ENCODE measurements around the gene APLP2. TPM values are rescaled to one million over a fixed set of nuclear protein-coding genes. Genes with fewer than 3 reads are reported as not detected.

APLP2 gene
- total and polyA plus RNA-seq, 4 experiments from 2014 or later: 33.0 to 65.3 (median 50.3) TPM

- ChIA-PET CTCF (ENCODE audit: partially characterized antibody) (no interaction called here), POLR2A (ENCODE audit: partially characterized antibody) (no interaction called here)
- no peak for DNase-seq
- H3K9me3 ChIP-seq (ENCODE audit: control insufficient read depth in 1 of 2, low read length in 2 of 2): no peaks in the 10 kb centered on the region
- no peaks in the 10 kb centered on the region for H3K36me3 Mint-ChIP-seq
- H3K27me3 ChIP-seq (ENCODE audit: insufficient read depth, low read length): peaks cover 8% of the 10 kb centered on the region
- peaks cover 42 to 48% of the 10 kb centered on the region in 2 donors for H3K27me3 Mint-ChIP-seq
- H3K4me1 ChIP-seq (ENCODE audit: insufficient read depth, low read length): peaks cover 6% of the 10 kb centered on the region
- H3K27ac ChIP-seq (ENCODE audit: low read depth, low read length): no peak overlapping the region
- H3K9me3 Mint-ChIP-seq: no peaks in the 10 kb centered on the region
- H3K4me1 Mint-ChIP-seq: peaks cover 6 to 27% (median 15%) of the 10 kb centered on the region in 4 donors
- intact Hi-C loops (cut with micrococcal nuclease): no loop called here
- peak overlapping the region in 7 of 8 donors; percentile 35 to 84 (median 63) for H3K4me3 Mint-ChIP-seq
- H3K27ac Mint-ChIP-seq: peak overlapping the region in 1 of 7 donors; percentile 47
- H3K36me3 ChIP-seq (ENCODE audit: insufficient read depth, low read length): no peaks in the 10 kb centered on the region
- H3K4me3 ChIP-seq (ENCODE audit: low read length in 2 of 2): no peak overlapping the region
Observed at GRCh38 chr11:130159139-130159538, 89.4 kb downstream of the APLP2 start.

DNA sequence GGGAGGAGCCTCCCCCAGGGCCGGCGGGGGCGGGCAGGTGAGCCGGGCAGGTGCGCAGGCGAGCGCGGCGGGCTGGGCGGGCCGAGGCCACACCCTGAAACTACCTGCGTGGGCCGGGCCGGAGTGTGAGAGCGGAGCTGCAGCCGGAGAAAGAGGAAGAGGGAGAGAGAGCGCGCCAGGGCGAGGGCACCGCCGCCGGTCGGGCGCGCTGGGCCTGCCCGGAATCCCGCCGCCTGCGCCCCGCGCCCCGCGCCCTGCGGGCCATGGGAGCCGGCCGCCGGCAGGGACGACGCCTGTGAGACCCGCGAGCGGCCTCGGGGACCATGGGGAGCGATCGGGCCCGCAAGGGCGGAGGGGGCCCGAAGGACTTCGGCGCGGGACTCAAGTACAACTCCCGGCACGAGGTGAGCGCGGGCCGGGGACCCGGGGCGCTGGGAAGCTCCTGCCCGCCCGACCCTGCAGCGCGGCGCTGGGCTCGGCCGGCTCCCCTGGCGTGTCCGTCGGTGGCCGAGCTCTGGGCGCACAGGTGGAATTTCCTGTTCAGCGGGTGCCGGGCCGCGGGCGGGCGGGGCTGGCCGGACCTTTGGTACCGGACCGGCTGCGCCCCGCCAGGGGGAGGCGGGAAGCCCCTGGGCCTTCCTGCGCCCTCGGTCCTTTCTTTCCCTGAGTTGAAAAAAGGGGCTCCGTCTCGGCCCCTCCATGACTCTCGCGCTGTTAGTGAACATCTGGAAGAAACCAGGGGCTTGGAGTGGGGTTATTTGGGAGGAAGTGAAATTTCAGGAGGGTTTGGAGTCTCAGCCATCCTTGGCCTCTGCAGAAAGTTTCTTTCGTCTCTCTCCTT lies 90.2 kb downstream of the APLP2 start, which contains the start of gene ST14:
Gene ST14 (plus strand): TSS at position 126 of the 841 bp plus-strand sequence. CDS start 198 bp downstream, at position 324.
- Mint-ChIP-seq H3K36me3 (no peaks in the 10 kb centered on the region), H3K4me3 (peak within 1 kb of the TSS; percentile 50 to 84 (median 67)), H3K27me3 (peaks cover 41 to 46% of the 10 kb centered on the region in 2 donors), H3K27ac (peak within 1 kb of the TSS in 1 of 7 donors; percentile 47), H3K4me1 (peaks cover 6 to 27% (median 15%) of the 10 kb centered on the region in 4 donors), H3K9me3 (no peaks in the 10 kb centered on the region)
- ChIA-PET POLR2A (ENCODE audit: partially characterized antibody) (no interaction called here), CTCF (ENCODE audit: partially characterized antibody) (no interaction called here)
- intact Hi-C loops (cut with micrococcal nuclease): no loop called here
- no peaks in the 10 kb centered on the region for H3K9me3 ChIP-seq (ENCODE audit: control insufficient read depth in 1 of 2, low read length in 2 of 2)
- peaks cover 6% of the 10 kb centered on the region for H3K4me1 ChIP-seq (ENCODE audit: insufficient read depth, low read length)
- no peak within 1 kb of the TSS for H3K27ac ChIP-seq (ENCODE audit: low read depth, low read length)
- no peak within 1 kb of the TSS for H3K4me3 ChIP-seq (ENCODE audit: low read length in 2 of 2)
- H3K27me3 ChIP-seq (ENCODE audit: insufficient read depth, low read length): peaks cover 8% of the 10 kb centered on the region
- H3K36me3 ChIP-seq (ENCODE audit: insufficient read depth, low read length): no peaks in the 10 kb centered on the region
- DNase-seq: no peak

GRCh38 chr11:130160498-130161155 lies 90.9 kb downstream of the APLP2 start:
- H3K36me3 Mint-ChIP-seq: no peaks in the 10 kb centered on the region
- H3K4me1 ChIP-seq (ENCODE audit: insufficient read depth, low read length): peaks cover 6% of the 10 kb centered on the region
- CTCF ChIA-PET (ENCODE audit: partially characterized antibody): no interaction called here
- peak overlapping the region; percentile 36 to 77 (median 62) for H3K4me3 Mint-ChIP-seq
- POLR2A ChIA-PET (ENCODE audit: partially characterized antibody): no interaction called here
- no peaks in the 10 kb centered on the region for H3K9me3 Mint-ChIP-seq
- DNase-seq: no peak
- H3K27ac Mint-ChIP-seq: no peak overlapping the region
- no peak overlapping the region for H3K4me3 ChIP-seq (ENCODE audit: low read length in 2 of 2)
- peaks cover 43 to 54% of the 10 kb centered on the region in 2 donors for H3K27me3 Mint-ChIP-seq
- H3K9me3 ChIP-seq (ENCODE audit: control insufficient read depth in 1 of 2, low read length in 2 of 2): no peaks in the 10 kb centered on the region
- H3K27me3 ChIP-seq (ENCODE audit: insufficient read depth, low read length): peaks cover 12% of the 10 kb centered on the region
- no peak overlapping the region for H3K27ac ChIP-seq (ENCODE audit: low read depth, low read length)
- peaks cover 6 to 27% (median 15%) of the 10 kb centered on the region in 4 donors for H3K4me1 Mint-ChIP-seq
- intact Hi-C loops (cut with micrococcal nuclease): no loop called here
- H3K36me3 ChIP-seq (ENCODE audit: insufficient read depth, low read length): no peaks in the 10 kb centered on the region

DNA sequence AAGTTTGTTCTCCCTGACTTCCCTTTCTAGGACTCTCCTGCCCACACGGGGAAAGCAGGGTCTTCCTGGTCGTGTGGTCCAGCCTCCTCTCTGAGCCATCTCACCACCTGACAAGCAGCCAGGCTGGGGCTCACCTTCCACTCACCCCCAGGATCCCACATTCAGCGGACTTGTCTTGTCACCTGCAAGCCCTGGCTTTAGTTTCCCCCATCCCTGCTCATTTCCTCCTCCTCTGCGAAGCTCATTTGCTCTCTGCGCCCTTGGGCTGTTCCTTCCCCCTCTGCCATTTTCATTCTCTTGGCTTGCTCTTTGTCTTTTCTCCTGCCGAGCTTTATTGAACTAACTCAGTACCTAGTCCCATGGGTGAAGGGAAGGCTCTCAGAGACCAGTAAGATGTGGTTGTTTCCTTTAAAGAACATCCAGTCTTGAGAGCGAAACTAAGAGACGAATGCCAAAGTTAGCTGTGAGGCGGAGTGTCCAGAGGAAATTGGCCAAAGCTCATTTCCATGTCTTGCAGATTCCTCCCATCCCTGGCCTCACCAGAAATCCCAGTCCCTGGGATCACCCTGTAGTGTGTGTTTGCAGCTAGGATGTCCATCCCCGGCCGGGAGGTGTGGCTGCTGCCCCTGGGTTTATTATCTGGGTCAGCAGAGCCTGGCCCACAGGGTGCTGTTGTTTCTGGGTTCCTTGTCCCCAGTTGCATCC lies 91.9 kb downstream of the APLP2 start:
- Histone ChIP-seq H3K9me3 (ENCODE audit: control insufficient read depth in 1 of 2, low read length in 2 of 2) (no peaks in the 10 kb centered on the region), H3K4me3 (ENCODE audit: low read length in 2 of 2) (no peak overlapping the region), H3K27me3 (ENCODE audit: insufficient read depth, low read length) (peaks cover 13% of the 10 kb centered on the region), H3K36me3 (ENCODE audit: insufficient read depth, low read length) (no peaks in the 10 kb centered on the region), H3K27ac (ENCODE audit: low read depth, low read length) (no peak overlapping the region), H3K4me1 (ENCODE audit: insufficient read depth, low read length) (peaks cover 6% of the 10 kb centered on the region)
- POLR2A ChIA-PET (ENCODE audit: partially characterized antibody): no interaction called here
- CTCF ChIA-PET (ENCODE audit: partially characterized antibody): no interaction called here
- intact Hi-C loops (cut with micrococcal nuclease): no loop called here
- DNase-seq: no peak
- Mint-ChIP-seq H3K36me3 (no peaks in the 10 kb centered on the region), H3K27ac (no peak overlapping the region), H3K27me3 (peaks cover 48 to 62% of the 10 kb centered on the region in 2 donors), H3K4me3 (peak overlapping the region in 4 of 8 donors; percentile 15 to 71 (median 33)), H3K4me1 (peaks cover 6 to 27% (median 15%) of the 10 kb centered on the region in 4 donors), H3K9me3 (no peaks in the 10 kb centered on the region)

- H3K27ac Mint-ChIP-seq: no peak overlapping the region
- ChIA-PET CTCF (ENCODE audit: partially characterized antibody) (no interaction called here), POLR2A (ENCODE audit: partially characterized antibody) (no interaction called here)
- H3K27me3 Mint-ChIP-seq: peaks cover 51 to 58% of the 10 kb centered on the region in 2 donors
- Histone ChIP-seq H3K36me3 (ENCODE audit: insufficient read depth, low read length) (no peaks in the 10 kb centered on the region), H3K27ac (ENCODE audit: low read depth, low read length) (no peak overlapping the region), H3K4me1 (ENCODE audit: insufficient read depth, low read length) (peaks cover 6% of the 10 kb centered on the region), H3K9me3 (ENCODE audit: control insufficient read depth in 1 of 2, low read length in 2 of 2) (no peaks in the 10 kb centered on the region), H3K27me3 (ENCODE audit: insufficient read depth, low read length) (peaks cover 13% of the 10 kb centered on the region), H3K4me3 (ENCODE audit: low read length in 2 of 2) (no peak overlapping the region)
- H3K36me3 Mint-ChIP-seq: no peaks in the 10 kb centered on the region
- no peaks in the 10 kb centered on the region for H3K9me3 Mint-ChIP-seq
- intact Hi-C loops (cut with micrococcal nuclease): no loop called here
- peaks cover 6 to 27% (median 15%) of the 10 kb centered on the region in 4 donors for H3K4me1 Mint-ChIP-seq
- H3K4me3 Mint-ChIP-seq: no peak overlapping the region
- DNase-seq: no peak
Observed at GRCh38 chr11:130162733-130163132, 93.0 kb downstream of the APLP2 start.

- no peaks in the 10 kb centered on the region for H3K9me3 Mint-ChIP-seq
- H3K4me3 Mint-ChIP-seq: no peak overlapping the region
- H3K4me1 Mint-ChIP-seq: peaks cover 6 to 22% (median 12%) of the 10 kb centered on the region in 4 donors
- no peak for DNase-seq
- Histone ChIP-seq H3K4me1 (ENCODE audit: insufficient read depth, low read length) (peaks cover 6% of the 10 kb centered on the region), H3K36me3 (ENCODE audit: insufficient read depth, low read length) (no peaks in the 10 kb centered on the region), H3K4me3 (ENCODE audit: low read length in 2 of 2) (no peak overlapping the region), H3K27ac (ENCODE audit: low read depth, low read length) (no peak overlapping the region), H3K9me3 (ENCODE audit: control insufficient read depth in 1 of 2, low read length in 2 of 2) (no peaks in the 10 kb centered on the region), H3K27me3 (ENCODE audit: insufficient read depth, low read length) (peaks cover 15% of the 10 kb centered on the region)
- peaks cover 48 to 56% of the 10 kb centered on the region in 2 donors for H3K27me3 Mint-ChIP-seq
- no peak overlapping the region for H3K27ac Mint-ChIP-seq
- H3K36me3 Mint-ChIP-seq: no peaks in the 10 kb centered on the region
- ChIA-PET POLR2A (ENCODE audit: partially characterized antibody) (no interaction called here), CTCF (ENCODE audit: partially characterized antibody) (no interaction called here)
- intact Hi-C loops (cut with micrococcal nuclease): no loop called here
Observed at GRCh38 chr11:130163346-130164220, 93.9 kb downstream of the APLP2 start.
